Stimulated activated CD8-positive, alpha-beta memory T cell treated with anti-CD3 and anti-CD28 coated beads, Interleukin-4, amount 100 ng/mL, for 48 hours (primary cell): ENCODE results near the gene STXBP5.
"Not testable (repeated sequence)": the region's sequence is repeated elsewhere in the genome, so short reads cannot be mapped to it uniquely, and the experiment has no call there.

Source experiments
- DNase-seq: peaks from one replicate; pipeline ENCODE4 v3.0.0-alpha.2; 2020

The STXBP5 gene

DNA sequence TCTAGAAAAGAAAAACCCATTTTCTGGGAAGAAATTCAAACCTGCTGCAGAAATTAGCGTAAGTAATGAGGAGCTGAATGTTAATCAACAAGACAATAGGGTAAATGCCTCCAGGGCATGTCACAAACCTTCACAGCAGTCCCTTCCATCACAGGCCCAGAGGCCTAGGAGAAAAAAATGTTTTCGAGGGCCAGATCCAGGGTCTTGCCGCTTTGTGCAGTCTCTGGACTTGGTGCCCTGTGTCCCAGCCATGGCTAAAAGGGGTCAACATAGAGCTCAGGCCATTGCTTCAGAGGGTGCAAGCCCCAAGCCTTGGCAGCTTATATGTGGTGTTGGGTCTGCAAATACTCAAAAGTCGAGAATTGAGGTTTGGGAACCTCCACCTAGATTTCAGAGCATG lies 99.8 kb downstream of the STXBP5 start:
- no peak for DNase-seq

DNA sequence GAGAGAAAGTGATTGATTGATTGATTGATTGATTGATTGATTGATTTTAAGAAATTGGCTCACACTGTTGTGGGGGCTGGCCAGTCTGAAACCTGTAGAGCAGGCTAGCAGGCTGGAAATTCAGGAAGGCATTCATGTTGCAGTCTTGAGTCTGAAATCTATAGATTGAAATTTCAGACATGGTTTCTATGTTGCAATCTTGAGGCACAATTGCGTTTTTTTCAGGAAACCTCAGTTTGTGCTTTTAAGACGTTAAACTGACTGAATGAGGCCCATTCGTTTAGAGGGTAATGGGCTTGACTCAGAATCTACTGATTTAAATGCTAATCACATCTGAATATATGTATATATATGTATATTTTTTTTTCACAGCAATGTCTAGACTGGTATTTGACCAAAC lies 106.3 kb downstream of the STXBP5 start:
- no peak for DNase-seq

DNA sequence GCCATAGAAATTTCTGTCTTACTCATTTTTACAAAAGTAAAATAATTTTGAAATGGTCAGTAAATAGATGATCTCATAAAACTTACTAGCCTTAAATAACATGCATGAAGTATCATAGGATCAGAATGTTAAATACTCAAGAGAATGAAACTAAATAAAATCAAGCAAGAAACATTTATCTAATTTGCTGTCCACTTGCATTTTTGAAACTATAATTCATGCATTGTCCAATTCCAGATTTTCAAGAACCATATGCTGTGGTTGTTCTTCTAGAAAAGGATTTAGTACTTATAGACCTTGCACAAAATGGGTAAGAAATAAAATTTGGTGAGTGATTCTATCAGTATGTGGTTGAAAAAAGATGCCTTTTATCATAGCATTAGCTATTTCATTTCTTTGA lies 107.0 kb downstream of the STXBP5 start:
- DNase-seq: no peak

DNA sequence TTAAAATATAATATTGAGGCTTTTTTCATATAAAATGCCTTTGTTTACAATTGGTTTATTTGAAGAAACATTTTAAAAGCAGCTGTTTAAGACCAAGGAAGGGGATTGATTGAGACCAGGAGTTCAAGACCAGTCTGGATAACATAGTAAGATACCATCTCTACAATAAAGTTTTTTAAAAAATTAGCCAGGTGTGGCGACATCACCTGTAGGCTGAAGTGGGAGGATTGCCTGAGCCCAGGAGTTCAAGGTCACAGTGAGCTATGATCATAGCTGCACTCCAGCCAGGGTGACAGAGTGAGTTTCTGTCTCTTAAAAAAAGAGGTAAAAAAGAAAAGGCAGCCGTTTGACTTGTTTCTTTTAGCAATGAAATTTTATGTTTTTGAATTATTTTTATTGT lies 117.0 kb downstream of the STXBP5 start:
- DNase-seq: no peak

DNA sequence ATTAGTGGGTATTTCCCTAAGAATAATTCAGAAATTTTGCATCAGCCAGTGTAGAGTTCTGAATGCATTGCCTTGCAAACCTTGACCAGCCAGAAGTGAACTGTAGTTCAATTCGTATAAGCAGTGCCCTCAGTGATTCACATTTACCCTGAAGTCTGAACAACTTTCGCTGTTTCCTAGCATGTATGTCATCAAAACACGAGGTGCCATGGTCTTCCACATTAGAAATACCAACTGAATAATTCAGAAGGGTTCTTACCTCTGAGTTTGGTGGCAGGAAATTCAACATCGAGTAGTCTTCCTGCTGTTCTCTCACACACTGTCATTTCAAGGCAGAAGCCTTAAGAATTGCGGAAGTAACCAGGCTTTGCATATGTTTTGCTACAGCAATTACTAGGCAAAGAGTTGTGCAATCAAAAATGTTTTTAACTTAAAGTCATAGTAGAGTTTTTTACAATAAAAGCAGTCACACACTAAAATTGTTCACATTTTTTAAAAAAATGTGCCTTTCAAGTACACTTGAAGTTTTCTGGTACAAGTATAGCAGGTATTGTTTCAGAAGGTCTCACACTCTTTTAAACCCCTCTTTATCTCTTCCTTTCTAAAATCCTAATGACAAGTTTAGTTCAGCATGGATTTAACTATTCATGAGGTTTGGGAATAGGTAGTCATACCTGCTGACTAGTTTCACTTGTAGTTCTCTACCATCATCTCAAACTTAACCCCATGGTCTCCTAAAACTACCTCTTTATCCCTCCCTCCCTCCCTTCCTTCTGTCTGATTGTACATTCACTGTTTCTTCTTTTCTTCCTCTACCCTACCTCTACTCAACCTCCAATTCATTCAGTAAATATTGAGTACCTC lies 118.3 kb downstream of the STXBP5 start:
- no peak for DNase-seq

DNA sequence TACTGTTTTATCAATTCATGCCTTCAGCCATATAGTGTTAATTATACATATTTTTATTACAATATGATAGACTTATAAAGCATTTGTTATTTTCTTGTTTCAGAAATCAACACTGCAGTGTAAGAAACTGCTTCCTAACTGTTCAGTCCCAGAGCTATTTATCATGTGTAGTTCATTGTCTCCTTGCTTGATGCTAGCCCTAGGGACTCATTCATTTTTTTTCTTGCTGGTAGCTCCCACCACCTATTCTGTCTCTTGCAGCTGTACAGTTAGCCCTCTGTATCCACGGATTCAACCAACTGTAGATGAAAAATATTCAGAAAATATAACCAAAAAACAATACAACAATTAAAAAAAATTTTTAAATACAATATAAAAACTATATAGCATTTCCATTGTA lies 121.3 kb downstream of the STXBP5 start:
- DNase-seq: no peak

DNA sequence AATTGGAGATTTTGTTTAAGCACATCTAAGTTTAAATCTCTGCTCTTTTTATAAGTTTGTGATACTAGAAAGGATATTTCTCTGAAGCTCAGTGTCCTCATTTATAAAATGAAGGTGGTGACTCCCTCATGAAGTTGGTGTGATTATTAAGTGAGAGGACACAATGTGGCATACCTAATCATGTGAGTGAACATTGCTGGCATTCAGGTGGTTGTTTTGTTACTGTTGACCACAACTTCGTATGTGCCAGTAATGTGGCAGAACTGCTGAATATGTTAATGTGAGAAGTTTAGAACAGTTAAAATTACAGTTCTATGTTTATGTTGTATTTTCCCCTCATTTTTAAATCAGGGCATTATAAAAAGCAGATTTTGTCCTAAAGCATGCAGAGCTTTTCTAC lies 127.2 kb downstream of the STXBP5 start:
- no peak for DNase-seq

DNA sequence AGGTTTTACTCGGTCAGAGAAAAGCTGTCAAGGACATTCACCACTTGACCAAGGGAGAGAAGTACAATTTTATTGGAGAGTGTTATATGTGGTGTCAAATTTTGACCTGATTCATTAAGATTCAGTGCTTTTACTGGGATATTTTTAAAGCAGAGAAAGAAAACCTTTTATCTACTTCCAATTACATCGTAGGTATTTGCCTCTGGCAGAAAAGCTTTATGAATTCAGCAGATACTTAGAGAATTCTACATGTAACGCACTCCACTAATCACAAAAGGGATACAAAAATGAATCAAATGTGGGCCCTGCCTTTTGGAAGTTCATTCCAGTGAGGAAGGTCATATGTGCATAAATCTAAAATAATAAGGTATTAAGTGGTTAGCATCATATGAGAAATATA lies 133.7 kb downstream of the STXBP5 start:
- DNase-seq: no peak

DNA sequence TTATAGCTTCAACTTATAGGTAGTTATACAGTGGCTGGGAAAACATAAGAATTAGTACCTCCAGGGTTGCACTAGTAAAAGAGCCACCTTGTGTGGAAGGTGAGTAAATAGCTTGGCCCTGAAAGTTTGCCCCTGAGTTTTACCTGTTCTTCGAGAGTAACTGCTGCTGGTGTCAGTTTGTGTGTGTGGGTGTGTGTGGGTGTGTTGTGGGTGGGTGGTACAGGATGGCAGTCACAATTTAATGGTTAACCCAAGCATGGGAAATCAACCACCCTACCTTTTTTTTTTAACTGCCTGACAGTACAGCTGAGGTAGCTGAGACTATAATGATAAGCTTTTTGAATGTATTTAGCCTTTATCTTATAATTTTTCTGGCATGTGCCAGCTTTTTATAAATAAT lies 137.3 kb downstream of the STXBP5 start:
- no peak for DNase-seq

DNA sequence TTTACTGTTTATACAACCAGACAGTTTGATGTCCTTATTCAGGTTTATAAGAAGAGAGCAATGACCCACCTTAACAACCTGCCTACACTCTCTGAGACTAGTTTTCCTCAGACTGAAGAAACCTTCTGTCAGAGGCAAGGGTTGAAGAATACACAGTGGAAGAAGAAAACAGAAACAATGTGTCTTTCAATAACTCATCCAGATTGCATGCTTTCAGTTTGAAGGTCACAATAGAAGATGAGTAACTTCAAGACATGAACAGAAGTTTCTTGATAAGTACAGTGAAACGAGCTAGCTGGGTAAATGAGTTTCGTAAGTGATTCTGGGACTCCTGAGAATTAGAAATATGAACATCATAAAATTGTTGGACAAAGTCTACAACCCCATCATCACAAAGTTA lies 141.7 kb downstream of the STXBP5 start:
- no peak for DNase-seq

DNA sequence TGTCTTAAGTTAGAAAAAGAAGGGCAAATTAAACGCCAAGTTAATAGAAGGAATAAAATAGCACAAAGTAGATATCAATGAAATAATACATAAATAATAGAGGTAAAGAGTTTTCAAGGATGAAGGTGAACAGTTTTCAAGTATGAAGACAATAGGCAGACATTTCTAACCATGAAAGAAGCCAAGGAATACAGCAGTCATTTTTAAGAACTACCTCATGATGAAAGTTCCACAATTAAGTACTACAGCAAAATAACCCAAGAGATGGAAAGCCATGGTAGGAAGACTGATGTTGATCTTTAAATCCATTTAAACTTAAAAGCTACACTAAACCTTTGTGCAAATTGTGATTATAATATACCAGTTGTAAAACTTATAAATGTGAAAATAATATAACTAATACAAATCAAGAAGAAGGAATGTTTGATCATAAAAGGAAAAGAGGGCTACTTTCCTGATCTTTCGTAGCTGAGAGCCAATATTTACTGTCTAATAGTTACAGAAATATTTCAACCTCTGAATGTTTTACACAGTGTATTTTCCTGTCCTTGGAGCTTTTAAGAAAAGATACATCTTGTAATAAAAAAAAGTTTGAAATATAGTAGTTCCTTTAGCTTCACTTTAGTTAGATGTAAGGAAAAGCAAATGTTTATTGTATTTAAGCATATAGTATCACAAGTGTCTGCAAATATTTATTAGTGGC lies 143.1 kb downstream of the STXBP5 start:
- DNase-seq: no peak

DNA sequence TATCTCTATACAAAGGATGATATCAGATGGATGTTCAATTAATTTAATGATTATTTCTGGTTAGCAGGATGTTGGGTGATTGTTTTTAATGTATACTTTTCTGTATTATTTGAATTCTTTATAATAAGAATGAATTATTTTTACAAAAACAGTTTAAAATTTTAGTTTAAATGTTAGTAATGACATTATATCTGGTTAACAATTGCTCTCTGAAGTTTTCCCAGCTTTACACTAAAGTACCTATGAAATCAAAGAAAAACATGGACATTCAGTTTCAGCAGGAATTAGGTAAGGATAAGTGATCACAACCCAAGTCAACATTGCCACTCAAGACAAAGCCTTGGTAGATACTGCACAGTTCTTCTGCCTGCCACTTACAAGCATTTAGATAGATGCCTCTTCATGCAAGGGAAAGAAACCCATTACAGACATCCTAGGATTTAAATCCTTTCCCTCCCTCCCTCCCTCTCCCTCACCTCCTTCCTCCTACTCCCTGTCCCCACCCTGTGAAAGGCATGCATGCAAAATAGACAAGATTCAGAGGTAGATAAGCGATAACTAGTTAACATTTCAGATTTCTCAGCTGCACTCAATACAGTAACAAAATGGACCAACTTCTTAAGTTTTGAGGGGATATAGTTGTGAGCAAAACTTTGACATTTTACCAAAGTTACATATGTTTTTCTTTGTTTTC lies 143.8 kb downstream of the STXBP5 start:
- DNase-seq: no peak

DNA sequence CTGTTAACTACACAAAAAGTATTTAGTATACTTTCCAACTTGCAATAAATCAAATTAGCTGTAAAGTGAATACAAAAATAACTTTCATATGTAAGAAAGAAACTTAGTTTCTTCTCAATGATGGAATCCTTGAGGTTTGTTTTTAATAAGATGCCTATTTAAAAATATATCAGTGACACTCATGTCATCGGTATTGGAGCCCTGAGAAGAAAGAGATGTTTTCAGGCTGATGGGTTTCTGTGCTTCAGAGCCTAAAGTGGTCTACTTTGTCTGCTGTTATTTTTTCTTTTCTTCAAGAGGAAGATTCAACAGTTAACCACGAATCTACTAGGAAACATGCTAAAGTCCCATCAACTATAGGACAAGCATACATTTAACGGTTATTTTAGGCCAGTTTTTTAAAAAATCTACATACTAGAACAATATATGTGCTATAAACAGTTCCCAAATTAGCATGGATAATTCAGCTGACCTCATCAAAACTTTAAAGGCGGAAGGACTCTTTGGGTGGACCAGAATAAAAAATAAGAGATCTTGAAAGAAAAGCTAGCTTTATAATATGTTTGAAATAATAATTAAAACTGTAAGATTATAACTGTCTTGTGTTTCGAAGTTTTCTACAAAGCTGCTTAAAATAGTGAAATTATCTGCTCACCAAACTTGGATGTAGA lies 157.2 kb downstream of the STXBP5 start:
- no peak for DNase-seq

DNA sequence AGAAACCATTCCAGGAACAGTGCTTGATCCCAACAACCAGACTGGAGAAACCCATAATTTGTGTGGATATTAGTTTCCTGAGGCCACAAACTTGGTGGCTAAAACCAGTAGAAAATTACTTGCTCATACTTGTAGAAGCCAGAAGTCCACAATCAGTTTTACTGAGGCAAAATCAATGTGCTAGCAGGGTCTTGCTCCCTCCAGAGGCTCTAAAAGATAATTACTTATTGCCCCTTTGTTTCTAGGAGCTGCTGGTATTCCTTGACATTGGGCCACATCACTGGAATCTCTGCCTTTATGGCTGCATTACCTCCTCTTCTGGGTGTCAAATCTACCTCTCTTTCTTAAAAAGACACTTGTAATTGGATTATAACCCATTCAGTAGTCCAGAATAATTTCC lies 162.1 kb downstream of the STXBP5 start:
- DNase-seq: no peak

DNA sequence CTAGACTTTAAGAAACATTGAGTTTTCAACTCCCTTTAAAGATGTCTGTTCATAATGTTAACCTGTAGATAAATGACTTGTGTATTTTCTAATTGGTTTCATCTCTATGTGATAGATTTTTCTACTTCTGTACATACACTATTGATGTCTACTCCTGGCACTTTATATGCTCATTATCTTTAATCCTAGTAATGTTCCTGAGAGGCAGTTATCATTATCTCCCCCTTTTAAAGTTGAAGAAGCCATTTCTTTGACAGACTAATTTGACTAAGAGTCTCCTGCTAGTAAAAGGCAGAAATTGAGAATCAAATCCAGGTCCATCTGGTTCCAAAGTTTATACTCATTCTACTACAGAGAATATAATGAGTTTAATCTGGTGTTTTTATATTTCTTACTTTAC lies 167.1 kb downstream of the STXBP5 start:
- no peak for DNase-seq

DNA sequence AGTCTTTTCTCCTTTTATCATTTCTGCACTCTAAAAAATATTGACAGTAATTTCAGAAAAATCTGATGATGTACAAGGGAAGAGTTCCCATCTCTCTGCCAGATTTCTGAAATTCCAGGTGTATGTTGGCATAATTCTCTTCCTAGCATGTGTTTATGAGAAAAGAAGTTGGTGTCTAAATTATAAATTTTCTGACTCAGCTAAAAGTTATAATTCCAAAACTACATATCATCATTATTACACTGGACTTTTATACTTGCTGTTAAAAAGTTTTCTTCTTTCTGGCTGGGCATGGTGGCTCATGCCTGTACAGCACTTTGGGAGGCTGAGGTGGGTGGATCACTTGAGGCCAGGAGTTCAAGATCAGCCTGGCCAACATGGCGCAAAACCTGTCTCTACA lies 168.6 kb downstream of the STXBP5 start:
- DNase-seq: no peak

DNA sequence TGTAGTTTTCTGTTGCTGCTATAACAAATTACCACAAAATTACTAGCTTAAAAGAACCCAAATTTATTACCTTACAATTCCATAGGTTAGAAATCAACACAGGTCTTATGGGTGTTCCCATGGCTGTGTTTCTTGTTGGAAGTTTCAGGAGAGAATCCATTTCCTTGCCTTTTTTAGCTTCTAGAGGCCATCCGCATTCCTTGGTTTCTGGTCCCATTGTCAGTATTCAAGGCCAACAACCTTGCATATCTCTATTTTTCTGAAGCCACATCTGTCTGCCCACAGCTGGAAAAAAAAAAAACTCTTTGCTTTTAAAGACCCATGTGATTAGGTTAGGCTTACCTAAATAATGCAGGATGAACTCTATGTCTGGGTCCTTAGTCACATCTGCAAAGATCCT lies 174.6 kb downstream of the STXBP5 start:
- DNase-seq: no peak

DNA sequence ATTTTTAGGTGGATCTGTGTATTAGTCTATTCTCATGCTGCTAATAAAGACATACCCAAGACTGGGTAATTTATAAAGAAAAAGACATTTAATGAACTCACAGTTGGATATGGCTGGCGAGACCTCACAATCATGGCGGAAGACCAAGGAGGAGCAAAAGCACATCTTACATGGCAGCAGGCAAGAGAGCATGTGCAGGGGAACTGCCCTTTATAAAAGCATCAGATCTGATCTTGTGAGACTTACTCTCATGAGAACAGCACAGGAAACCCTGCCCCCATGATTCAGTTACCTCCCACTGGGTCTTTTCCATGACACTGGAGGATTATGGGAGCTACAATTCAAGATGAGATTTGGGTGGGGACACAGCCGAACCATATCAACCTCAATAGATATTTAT lies 176.6 kb downstream of the STXBP5 start:
- not testable (repeated sequence) for DNase-seq

DNA sequence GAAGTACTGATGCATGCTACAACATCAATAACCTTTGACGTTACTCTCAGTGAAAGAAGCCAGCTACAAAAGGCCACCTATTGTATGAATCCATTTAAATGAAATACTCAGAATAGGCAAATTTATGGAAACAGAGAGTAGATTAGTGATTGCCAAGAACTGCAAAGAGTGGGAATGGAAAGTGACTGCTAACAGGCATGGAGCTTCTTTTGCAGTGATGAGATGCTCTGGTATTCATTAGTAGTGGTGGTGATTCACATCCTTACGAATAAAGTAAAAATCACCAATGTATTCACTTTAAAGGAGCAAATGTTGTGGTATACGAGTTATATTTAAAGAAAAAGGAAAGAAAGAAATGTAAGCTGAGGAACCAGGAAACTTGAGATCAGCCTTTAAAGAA lies 177.5 kb downstream of the STXBP5 start:
- no peak for DNase-seq

DNA sequence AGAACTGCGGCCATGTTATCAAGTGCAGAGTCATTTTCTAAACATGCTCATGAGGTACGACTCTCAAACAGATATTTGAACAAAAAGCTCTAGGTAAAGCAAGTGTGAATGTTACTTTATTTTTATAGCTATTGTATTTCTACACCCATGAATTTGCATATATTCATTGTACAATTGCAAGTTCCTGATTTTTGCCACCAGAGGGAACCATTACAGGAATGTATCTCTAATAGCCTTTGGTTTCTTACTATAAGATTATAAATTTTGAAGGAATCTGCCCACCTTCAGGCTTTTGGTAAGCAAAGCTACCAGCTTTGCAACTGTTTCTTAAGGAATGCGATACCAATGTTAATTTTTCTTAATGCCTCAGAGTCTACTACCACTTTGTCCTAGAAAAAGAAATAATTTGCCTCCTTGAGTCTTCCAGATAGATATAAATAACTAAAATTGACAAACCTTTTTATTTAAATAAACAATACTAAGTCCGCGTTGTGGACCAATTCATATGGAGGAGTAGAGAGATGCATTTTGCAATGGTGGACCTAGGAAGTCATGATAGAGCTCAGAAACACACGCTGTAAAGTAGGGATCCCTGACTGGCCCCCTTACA lies 178.8 kb downstream of the STXBP5 start:
- no peak for DNase-seq

DNA sequence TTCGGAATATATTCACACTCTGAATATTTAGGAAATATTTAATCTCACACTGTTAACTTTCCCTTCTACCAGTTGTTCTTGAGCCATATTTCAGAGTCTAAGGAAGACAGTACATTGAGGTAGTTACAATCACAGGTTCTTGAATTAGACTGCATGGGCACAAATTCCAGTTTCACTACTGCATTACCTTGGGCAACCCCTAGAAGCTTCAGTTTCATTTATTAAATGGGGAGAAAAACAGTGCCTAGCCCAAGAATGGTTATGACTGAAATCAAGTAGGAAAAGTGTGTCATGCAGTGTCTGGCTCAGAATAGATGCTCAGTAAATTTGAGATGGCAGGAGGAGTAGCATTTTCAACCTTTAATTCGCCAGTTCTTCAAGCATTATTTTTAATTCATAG lies 179.8 kb downstream of the STXBP5 start:
- DNase-seq: no peak

DNA sequence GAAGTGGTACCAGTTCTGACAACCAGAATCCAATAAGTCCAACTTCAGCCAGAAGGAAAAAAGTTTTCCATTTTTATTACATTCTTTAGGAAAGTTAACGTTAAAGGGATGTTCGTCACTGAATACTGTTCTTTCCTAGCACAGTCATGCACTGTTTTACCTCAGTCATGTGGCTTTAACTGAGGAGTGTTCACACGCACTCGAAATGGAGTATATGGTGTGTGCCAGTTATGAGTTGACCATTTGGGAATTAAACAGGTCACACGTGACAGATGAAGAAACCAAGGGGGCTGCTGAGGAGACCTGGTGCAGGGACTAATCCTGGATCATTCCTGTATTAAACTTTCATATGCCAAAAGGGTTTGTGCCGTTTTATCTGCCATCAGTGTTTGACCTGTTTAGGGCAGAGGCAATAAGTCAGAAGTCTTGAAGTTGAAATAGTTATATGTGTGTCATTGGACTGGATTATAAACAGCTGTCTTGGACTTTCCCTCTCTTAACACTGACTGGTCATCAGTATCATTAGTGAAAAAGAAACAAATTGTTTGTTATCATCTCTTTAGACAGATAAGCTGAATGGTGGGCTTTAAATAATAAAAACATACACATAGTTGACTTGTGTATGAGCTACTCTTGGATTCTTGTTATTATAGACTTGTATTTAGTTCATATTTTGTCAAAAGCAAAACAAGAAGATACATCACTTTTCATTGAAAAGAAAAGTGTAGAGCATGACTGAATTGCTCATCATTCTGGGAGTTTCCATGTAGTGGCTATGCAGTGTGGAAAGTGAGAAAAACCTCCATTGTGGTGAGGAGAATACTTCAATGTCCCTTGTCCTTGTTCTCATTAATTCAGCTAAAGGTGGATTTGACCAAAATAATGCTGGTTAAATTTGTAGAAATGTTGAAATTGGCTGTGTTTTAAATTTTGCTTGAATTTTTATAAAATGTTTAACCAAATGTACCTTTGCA lies 180.8 kb downstream of the STXBP5 start:
- DNase-seq: no peak
